Stimulated activated CD8-positive, alpha-beta memory T cell treated with anti-CD3 and anti-CD28 coated beads, Interleukin-15, amount 100 ng/mL, for 4 hours (primary cell): Measurements from ENCODE around the gene NPAS3.

ENCODE experiments used
- DNase-seq, 2 donors: peaks; one replicate each; pipeline ENCODE4 v3.0.0-alpha.2; 2020; ENCODE audit warnings: low read depth in 2 of 2

NPAS3 gene

GRCh38 chr14:33376510-33376909, 437.8 kb downstream of the NPAS3 start:
- no peak for DNase-seq

- DNase-seq = no peak
These were observed 439.1 kb downstream of the NPAS3 start for GRCh38 chr14:33377596-33378390.

GRCh38 chr14:33381717-33382116, 443.0 kb downstream of the NPAS3 start:
- DNase-seq = no peak

GRCh38 chr14:33386140-33386539, 447.5 kb downstream of the NPAS3 start:
- DNase-seq = no peak

- no peak for DNase-seq
These were observed 448.1 kb downstream of the NPAS3 start for GRCh38 chr14:33386781-33387180.

- no peak for DNase-seq
These were observed 451.7 kb downstream of the NPAS3 start for GRCh38 chr14:33390335-33390734.

GRCh38 chr14:33393231-33393894, 454.7 kb downstream of the NPAS3 start:
- no peak for DNase-seq

- no peak for DNase-seq
These were observed 455.3 kb downstream of the NPAS3 start for GRCh38 chr14:33393895-33394368.

GRCh38 chr14:33401311-33401710, 462.6 kb downstream of the NPAS3 start:
- no peak for DNase-seq

- DNase-seq = no peak
These were observed 463.9 kb downstream of the NPAS3 start for GRCh38 chr14:33402604-33403003.

GRCh38 chr14:33404054-33404453, 465.4 kb downstream of the NPAS3 start:
- no peak for DNase-seq

GRCh38 chr14:33404964-33405574, 466.4 kb downstream of the NPAS3 start:
- DNase-seq = no peak

GRCh38 chr14:33406766-33407165, 468.1 kb downstream of the NPAS3 start:
- DNase-seq = no peak

GRCh38 chr14:33408291-33408690, 469.6 kb downstream of the NPAS3 start:
- DNase-seq = no peak

- DNase-seq = no peak
These were observed 473.8 kb downstream of the NPAS3 start for GRCh38 chr14:33412450-33412849.

- no peak for DNase-seq
These were observed 474.7 kb downstream of the NPAS3 start for GRCh38 chr14:33413381-33413780.

GRCh38 chr14:33414041-33414440, 475.4 kb downstream of the NPAS3 start:
- no peak for DNase-seq

- no peak for DNase-seq
These were observed 481.5 kb downstream of the NPAS3 start for GRCh38 chr14:33420051-33420627.

- no peak for DNase-seq
These were observed 491.8 kb downstream of the NPAS3 start for GRCh38 chr14:33430414-33431035.

GRCh38 chr14:33432407-33433023, 493.8 kb downstream of the NPAS3 start:
- DNase-seq = no peak

- no peak for DNase-seq
These were observed 494.7 kb downstream of the NPAS3 start for GRCh38 chr14:33433396-33433795.
